Central memory CD4-positive, alpha-beta T cell (primary cell): ENCODE results near the gene TM9SF1.

Experiments used
- DNase-seq: peaks from one replicate; pipeline ENCODE4 v3.0.0; 2022
- total RNA-seq, 3 experiments: gene quantifications; one replicate each; lab custom pipeline; 2026; lab: John Stamatoyannopoulos, UW

TM9SF1 gene, protein sequence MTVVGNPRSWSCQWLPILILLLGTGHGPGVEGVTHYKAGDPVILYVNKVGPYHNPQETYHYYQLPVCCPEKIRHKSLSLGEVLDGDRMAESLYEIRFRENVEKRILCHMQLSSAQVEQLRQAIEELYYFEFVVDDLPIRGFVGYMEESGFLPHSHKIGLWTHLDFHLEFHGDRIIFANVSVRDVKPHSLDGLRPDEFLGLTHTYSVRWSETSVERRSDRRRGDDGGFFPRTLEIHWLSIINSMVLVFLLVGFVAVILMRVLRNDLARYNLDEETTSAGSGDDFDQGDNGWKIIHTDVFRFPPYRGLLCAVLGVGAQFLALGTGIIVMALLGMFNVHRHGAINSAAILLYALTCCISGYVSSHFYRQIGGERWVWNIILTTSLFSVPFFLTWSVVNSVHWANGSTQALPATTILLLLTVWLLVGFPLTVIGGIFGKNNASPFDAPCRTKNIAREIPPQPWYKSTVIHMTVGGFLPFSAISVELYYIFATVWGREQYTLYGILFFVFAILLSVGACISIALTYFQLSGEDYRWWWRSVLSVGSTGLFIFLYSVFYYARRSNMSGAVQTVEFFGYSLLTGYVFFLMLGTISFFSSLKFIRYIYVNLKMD
- 3.2 to 4.8 (median 4.8) reads per million in 3 experiments for total RNA-seq

DNA sequence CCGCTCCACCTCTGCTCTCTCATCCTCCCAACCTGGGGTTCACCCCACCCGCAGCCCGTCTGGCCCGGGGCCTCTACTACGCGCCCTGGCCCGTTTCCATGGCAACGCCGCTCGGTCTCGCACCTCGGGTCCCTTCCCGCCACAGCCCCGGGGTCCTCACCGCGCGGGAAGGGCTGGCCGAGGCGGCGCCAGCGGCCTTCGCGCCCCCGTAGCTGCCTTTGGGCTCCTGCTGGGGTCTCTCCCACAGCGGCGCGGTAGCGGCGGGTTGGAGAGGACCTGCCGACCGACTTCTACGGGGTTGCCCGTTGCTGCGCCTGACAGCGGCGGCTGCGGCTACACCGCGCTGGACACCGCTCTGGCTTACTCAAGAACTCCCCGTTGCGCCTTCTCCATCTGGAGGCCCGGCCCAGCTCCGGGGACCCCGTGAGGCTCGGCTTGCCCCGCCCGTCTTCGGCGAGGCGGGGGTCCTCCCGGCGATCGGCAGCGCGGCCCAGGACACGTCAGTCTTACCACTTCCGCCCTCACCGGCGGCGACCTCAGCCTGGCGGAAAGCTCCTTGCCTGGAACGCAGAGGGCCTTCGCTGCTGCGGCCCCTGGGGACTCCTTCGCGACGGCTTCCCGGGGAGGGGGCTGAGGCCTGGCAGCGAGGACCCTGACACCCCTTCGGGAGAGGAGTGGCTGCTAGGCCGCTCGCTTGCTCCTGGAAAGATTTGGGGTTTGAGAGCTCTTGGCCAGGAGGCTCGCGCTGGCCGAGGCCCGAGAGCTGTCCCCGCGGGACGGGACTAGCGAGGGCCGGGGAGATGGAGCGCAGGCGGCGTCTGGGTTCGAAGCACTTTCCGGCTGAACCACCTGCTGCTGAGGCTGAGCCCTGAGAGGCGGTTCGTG is at the start of gene TM9SF1:
TM9SF1 (minus strand) TSS at position 256 of the 885 bp plus-strand sequence. CDS start 422 bp downstream, outside the sequence.
- DNase-seq, result peak; percentile 89

DNA sequence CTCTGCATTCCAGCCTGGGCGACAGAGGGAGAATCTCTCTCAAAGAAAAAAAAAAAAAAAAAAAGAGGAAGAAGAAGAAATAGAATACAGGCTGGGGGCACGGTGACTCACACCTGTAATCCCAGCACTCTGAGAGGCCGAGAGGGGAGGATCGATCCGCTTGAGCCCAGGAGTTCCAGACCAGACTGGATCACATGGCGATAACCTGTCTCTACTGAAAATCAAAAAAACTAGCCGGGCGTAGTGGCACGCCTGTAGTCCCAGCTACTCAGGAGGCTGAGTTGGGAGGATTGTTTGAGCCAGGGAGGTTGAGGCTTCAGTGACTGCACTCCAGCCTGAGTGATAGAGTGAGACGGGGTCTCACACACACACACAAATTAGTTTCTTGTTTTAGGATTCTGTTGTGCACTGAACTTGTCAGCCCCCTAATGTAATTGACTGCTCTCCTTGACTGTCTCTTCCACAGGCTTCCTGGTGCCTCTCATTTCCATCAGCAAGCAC is 48.1 kb upstream of the TM9SF1 start:
- no peak for DNase-seq

DNA sequence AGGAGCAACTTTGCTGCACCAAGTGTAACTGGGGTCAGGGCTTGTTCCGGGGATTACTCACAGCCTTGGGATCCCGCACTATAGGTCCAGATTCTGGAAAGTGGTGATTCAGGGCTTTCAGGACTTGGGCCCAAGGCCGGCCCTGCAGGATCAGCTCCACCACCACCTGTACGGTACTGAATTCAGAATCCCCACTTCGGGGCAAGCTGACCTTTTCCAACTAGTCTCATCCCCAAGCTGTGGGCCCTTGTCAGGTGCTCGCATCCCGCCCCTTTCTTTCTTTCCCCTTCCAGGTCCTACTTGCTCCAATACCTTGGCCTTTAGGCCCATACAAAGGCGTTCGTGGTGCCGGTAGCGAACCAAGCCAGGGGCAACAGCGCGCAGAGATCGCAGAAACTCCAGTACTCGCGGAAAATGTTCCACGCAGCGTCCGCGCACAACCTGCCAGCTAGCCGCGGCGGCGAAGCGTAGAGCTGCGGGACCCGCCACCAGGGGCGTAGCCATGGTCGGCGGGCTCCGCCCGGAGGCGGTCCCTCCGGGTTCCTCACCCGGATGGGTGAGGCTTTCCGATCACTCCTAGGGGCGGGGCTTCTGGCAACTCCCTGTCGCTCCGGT is 46.7 kb upstream of the TM9SF1 start:
- peak; percentile 95 for DNase-seq

DNA sequence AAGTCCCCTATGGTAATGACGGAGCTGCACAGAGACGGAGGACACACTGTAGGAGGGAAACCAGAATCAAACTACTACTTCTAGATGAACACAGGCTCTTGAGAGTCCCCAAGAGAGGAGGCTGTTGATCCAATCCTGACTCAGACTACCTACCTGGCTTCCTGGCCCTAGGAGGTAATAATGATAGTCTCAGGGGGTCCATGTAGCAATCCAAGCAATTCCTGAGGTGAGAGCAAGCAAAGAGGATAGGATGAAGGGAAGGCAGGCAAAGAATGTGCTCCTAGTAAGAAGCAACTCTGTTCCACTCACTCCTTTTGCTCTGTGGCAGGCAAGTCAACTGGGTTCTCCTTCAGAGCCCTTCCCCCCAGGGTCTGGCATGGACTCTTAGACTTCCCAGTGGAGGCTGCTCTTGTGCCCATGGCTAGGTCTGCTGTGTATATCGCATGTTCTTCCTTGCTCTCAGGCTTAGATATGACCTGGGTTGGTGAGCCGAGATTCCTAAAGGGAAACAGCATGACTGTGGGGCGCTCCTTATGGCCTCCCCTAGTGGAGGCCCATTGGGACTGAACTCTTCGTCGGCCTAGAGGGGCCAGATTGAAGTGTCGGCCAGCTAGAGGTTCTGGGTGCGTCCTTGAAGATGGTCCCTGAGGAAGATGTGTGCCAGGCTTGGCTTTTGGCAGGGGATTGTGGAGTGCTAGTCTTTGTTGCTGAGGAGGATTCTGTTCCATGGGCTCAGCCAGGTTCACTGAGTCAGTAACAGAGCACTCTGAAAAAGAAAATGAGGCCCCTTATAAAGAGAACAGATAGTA is 45.1 kb upstream of the TM9SF1 start:
- DNase-seq, result no peak

DNA sequence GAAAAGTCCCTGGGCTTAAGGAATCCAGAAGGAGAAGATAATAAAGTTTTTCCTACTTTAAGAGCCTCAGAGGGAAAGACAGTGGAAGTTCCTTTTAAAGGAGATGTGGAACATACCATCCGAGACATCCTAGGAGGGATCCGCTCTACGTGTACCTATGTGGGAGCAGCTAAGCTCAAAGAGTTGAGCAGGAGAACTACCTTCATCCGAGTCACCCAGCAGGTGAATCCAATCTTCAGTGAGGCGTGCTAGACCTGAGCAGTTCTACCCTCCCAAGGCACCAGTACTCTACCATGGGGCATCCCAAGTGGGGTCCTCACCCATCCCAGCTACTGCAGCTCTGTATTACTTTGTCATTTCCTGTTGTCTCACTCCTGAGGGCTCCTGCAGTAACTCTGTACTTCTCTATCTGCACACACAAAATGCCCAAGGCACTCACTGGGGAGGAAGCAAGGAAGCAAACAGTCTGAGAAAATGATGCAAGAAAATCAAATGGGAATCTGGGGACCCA is 43.3 kb upstream of the TM9SF1 start:
- no peak for DNase-seq

DNA sequence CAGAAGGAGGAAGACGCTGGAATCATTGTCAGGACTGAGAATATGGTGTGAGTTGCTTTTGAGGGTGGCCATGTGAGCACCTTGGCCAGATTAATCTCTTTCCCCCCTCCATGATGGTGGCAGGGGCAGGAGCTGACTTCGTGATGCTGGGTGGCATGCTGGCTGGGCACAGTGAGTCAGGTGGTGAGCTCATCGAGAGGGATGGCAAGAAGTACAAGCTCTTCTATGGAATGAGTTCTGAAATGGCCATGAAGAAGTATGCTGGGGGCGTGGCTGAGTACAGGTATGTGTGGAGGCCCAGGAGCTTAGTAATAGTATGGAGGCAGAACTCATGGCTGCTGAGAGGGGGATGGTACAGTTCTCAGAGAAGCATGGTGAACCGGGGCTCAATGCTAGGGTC is 42.9 kb upstream of the TM9SF1 start:
- DNase-seq, result no peak

DNA sequence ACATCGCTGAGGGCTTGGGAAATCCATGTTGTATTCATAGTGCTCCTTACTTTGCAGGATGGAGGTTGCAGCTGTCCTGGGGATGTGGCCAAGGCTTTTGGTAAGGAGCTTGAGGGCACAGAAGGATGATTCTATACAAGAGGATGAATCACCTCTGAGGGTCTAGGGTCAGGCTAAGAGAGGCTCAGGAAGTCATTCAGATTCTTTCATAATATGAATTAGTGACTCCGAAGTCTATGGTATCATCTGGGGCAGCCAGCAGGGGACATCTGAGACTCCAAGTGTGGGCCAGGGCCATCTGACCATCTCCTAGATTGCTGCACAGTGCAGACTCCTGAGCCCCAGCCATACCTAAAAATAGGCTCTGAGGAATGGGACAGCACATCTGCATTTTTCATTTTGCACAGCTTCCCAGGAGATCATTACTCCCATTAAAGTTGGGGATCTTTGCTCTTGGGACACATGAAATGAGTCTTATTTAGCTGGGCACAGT is 42.3 kb upstream of the TM9SF1 start:
- no peak for DNase-seq

DNA sequence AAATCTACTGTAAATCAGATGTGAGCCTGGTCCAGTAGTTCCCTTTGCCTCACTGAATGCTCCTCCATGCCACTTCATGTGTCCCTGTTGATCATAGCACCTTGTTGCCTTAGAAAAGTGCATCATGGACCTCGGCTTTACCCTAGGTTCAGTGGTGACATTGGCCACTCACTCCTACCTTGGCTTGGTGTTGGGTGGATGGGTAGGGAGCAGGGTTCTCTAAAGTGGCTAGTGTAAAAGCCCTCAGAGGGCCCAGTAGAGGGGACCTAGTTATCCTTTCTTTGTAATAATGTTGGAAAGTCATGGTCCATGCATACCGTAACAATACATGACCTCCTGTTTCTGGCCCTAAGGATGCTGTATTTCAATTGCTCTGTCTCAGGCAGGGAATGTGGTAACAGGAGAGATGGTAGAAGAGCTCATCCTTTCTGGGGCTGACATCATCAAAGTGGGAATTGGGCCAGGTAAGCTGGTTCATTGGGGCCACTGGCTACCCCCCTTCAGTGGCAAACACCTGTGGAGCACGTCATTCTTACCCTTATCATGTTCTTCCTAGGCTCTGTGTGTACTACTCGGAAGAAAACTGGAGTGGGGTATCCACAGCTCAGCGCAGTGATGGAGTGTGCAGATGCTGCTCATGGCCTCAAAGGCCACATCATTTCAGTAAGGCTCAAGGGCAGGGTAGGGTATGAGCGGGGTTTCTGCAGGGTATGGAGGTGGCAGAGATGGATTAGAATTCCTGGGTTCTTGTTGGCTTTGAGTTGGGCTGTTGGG is 41.6 kb upstream of the TM9SF1 start:
- no peak for DNase-seq

DNA sequence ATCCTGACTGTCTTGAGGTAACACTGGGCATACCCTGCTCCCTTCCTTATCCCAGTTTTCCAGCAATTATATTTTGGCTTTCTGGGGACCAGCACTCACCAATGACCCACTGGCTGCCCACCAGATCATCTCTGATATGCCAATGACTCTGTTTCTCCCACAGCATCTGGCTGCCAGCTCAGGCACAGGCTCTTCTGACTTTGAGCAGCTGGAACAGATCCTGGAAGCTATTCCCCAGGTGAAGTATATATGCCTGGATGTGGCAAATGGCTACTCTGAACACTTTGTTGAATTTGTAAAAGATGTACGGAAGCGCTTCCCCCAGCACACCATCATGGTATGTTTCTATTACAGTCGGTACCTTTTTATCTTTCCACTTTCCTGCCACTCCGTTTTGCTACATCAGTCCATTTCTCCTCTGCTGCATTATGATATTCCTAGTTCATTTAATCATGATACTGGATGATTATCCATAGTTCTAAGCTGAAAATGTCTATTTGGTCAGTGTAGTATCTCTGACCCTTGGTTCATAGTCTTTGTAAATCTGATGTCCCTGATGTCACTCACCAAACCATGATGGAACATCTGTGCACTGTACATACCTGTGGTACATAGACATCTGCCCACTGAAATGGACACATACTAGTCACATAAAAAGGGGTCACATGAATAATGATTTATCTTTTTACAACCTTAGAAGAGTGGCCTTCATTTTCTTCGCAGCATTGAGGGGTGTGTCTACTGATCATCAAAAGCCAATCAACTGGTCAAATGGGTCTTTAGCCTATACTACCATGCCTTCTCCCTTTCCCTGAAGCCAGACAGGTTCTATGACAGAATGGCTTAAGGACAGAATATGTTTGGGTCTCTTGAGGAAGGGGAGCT is 40.8 kb upstream of the TM9SF1 start:
- DNase-seq, result no peak

DNA sequence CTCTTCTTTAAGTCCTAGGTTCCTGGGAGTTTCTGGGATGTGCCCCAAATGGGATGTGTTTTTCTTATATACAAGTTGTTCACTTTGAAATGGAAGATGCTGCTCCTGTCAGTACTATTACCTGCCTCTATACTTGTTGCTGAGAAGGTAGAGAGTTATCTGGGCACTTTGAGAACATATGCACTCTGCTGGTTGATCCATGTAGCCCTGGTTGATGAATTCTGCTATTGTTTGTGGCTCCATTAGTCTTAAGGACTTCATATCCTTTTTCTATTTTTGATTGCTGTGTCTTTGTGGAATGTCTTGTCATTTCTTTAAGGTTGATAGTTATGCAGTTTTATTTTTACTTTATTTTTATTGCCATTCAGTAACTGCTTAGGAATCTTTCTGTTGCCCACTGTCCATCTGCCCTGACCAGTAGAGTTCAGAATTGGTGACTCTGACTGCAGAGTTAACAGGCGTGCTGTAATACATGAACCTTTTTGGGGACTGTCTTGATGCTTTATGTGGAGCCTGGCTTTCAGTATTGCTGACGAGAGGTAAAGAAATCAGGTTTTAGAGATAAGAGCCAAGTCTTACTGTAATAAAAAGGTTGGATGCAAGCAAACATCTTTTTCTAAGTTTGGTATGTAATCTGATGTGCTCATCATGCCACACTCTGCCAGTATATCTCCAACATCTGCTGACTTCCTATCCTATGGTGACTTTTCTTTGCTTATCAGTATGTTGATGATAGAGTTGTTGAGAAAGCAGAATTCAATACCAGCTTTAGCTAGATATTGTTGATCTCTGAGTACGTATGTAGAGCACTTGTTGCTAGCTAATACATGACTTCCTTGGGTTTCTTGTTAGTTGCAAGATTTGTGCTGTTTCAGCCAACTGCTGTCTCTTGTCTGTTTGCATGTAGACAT is 39.1 kb upstream of the TM9SF1 start:
- no peak for DNase-seq

DNA sequence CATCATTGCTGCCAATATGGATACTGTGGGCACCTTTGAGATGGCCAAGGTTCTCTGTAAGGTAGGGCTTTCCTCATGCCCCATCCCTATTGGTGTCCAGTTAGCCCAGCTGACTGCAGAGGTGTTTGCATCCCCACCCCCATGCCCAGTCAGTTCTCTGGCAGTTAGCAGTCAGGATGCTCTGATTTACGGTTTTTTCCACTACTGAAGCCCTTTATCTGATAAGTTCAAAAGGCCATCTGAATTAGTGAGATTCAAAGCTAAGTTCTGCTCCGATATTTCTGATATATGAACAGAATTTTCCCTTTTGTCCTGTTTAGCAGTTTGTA is 38.3 kb upstream of the TM9SF1 start:
- DNase-seq, result no peak

DNA sequence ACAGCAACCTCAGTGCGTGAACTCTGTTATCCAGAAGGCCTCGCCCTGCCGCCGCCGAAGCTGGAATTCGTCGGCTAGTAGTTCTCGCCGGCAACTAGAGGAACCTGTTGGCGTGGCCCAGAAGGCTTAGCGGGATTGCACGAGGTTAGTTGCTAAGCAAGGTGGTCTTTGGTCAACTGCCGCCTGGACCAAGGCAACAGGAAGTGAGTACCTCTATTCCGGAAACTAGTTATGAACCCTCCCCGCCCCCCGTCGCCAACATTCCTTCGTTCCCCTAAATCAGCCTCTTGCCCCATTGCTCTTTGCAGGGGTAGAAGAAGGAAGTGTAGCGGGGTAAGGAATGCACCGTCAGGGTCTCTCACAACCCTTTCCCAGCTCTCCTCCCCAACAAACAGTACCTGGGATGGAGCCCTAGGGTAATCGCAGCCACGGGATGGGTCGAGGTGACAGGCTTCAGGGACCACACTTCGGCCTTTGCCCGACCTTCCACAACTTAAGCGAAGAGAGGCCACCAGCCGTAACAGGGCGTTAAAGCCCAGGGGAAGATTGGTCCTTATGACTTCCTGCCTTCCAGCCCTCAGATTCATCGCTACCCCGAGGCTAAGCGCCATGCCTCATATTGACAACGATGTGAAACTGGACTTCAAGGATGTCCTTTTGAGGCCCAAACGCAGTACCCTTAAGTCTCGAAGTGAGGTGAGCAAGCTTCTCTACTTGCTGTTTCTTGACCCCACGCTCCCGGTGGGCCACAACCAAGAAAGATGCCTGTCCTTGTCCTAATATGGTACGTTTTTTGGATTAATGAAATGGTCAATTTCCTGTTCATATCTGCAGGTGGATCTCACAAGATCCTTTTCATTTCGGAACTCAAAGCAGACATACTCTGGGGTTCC is 37.6 kb upstream of the TM9SF1 start, which contains the start of gene GMPR2:
GMPR2 (plus strand) TSS at position 285 of the 893 bp plus-strand sequence; CDS start at position 610, 325 bp downstream.
- DNase-seq, result no peak

DNA sequence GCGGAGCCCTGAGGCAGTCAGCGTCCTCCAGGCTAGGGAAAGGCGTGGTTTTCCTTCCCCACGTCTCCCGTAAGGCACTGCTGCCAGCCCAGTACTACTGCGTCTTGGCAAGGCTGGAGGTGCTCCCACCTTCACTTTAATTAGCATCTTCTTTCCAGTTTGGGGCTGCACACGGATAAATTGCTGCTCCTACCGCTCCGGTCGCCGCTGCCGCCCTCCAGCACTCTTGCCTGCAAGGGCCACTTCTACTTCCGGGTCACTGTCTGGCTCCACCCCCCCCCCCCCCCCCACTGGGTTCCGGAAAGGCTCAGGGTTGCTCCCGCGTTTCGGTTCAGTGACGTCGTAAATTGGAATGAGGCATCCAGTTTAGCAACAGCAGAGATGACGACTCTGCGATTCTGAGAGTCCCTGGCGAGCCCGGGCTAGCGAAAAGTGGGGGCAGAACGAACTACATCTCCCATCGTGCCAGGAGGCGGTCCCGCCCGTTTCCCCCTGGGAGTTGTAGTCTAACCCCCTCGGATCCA is 36.9 kb upstream of the TM9SF1 start, which contains the start of gene NEDD8:
NEDD8 (minus strand) TSS at position 247 of the 524 bp plus-strand sequence; CDS start at position 147, 100 bp downstream.
- DNase-seq, result peak; percentile 88

DNA sequence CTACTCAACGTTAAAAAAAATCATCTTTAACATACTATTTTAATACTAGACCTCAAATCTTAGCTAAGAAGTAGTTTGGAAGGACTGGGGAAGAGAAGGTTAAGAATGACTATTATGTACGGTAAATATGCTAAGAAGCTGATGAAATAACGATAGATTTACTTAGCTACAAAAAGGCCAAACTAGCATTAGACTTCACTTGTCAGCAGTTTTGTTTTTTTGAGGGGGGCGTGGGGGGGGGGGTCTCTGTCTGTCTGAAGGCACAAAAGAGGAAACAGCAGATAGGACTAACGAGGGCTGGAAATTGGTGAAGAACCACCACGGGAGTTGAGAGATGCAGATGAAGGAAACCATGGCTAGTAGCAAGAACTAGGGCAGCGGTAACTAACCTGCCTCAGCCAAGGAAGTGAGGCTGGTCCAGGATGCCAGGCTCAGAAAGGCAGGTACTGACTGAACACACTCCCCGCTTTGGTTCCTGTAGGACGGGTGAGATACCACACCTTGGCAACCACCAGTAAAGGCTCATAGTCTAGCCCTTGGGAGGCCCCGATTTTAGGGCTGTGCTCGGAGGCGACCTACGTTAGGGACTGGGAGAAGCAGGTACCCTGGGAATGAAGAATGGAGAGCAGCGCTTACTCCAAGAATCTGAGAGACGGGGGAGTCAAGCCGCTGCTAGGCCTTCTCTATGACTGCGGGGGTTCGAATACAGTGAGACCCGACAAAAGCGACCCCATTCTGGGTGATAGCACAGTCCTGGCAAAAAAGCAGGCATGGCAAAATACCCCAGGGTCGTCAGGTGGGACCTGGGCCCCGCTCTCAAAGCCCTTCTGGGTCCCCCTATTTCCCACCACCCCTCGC is 36.3 kb upstream of the TM9SF1 start:
- DNase-seq, result peak; percentile 30

DNA sequence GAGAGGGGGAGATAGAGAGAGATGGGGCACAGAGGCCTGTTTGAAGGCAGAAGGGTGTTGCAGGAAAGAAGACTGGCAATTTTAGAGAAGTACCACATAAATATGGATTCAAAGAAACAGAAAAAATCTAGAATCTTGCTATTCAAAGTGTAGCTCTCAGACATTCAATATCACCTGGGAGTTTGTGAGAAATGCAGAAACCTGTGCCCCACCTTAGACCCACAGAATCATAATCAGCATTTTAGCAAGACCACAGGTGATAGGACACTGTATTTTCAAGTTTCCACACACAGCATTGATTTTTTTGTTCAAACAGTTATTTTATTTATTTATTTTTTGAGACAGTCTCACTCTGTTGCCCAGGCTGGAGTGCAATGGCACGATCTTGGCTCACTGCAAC is 33.7 kb upstream of the TM9SF1 start:
- no peak for DNase-seq

DNA sequence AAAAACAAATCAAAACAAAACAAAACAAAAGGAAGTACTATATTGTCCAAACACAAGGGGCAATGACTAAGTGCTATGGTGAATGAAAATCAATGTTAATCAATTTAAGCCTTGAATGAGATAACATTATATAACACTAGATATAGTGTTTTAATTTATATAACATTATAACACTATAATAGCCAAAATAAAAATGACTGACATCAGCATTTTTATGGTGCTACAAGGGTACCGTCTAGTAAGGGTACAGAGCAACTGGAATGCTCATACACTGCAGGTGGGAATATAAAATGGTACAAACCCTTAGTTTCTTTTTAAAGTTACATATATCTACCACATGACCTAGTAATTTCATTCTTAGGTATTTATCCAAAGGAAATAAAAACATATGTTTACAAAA is 31.2 kb upstream of the TM9SF1 start:
- no peak for DNase-seq
